NCI-H748 treated with DMSO at 0.1 percent for 48 hours (cell line): ENCODE results near the gene SMAD2.

Source experiments
- DNase-seq: peaks from one replicate; lab custom pipeline; 2025; lab: John Stamatoyannopoulos, UW

The SMAD2 gene

DNA sequence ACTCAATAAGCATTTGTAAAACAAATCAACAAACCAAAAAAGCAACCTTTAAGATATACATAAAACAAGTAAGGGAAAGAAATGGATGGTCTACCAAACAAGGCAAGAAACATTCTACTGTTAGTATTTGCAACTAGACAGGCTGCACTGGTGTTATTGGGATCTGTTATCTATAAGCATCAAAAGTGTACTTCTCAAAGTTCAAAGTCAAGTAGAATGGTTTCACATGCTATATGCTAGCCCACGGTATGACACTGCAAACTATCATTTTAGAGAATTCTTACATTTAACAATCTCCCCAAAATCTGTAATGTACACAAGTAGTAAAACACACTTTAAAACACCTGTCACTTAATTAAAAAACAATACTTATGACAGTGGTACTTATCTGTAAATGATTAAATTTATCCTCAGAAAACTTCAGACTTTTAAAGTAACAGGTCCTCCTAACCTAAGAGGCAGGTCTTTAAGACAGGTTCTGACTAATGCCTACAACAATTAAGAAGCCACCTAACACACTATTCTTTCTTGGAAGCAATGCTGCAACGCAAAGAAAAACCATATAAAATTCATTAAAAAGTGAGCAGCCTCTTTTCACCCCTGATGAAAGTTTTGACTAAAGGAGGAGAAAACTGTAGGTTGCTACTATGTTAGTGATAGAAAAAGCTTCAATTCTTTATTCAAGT lies 34.8 kb downstream of the SMAD2 start:
- no peak for DNase-seq

DNA sequence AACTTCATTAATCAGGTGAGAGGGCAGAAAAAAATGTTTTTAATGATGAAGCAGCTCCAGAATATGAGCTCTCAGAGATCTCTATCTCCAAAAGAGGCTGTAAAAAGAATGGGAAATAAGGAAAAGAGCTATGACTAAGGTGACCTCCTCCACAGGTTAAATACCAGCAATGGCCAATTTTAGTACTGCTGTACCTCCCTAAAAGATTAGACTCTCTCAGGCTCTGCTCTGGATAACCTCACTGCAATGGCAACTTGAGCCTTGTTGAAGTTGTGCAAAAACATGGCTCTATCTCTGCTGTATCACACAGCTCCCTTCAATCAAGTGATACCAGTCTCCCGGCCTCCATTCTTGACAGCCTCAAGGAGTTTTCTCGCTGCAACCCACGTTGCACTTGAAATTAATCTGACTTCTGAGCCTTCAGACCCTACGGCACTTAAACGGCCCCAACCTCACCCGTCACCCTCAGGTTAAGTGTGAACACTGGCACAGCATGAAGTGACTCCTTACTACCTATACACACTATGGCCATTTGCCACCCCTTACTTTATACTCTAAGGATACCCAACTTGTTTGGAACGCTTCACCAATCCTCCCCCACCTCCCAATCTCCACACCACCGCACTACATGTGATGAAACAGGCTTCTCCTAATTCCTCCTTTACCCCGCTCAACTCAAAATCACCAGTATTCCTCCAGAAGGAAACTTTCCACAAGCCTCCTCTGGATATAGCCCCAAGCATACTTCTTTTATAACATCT lies 36.3 kb downstream of the SMAD2 start:
- DNase-seq = no peak

DNA sequence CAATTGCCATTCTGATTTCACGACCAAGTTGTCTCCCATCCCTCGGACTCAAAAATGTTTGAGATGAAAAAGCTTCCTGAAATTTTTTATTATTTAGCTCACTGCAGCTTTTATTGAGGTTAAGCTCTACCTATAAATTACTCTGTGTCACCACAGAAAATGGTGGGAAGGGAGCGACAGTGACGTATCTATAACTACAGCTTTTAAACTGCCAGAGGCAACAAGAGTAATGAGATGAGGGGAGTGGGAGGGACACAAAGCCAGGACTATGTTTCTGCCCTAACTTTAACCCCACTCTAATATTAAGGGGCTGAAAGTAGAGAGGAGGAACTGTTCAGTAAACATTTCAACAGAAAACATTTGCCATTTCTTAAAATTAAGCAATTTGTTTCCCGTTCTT lies 37.4 kb downstream of the SMAD2 start:
- no peak for DNase-seq

DNA sequence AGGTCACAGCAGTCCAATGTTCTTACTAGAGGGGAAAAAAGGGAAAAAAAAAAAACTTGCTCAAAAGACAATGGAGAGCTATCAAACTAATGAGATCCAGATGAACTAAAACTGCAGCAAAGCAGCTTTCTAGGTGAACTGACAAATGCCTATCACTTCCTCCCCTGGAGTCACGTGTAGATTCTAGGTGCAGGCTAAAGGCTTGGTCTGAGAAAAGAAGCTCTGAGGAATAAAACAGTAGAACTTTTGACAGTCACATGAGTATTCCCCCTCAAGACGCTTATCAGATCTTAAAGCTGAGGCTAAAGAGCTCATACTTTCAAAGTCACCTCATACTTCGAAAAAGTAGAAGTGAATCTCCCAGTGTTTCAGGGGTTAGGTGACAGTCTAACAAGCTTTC lies 42.3 kb downstream of the SMAD2 start:
- DNase-seq = no peak

DNA sequence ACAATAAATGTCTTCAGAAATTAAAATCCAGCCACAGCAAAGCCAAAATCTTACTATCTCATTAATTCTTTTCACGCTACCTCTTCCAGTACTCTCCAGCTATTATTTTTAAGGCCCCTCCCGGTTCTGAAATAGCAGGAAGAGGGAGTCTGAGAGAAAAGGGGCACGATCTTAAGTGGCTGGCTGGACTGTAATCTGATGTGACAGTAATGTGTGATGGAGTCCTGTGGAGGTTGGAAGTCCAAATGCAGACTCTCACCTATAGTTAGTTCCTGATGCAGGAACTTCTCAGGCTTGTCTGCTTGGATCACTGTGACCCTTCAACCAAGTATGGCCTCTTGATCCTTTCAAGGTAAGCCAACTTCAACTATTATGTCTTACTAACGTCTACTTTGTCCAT lies 43.2 kb downstream of the SMAD2 start:
- no peak for DNase-seq

DNA sequence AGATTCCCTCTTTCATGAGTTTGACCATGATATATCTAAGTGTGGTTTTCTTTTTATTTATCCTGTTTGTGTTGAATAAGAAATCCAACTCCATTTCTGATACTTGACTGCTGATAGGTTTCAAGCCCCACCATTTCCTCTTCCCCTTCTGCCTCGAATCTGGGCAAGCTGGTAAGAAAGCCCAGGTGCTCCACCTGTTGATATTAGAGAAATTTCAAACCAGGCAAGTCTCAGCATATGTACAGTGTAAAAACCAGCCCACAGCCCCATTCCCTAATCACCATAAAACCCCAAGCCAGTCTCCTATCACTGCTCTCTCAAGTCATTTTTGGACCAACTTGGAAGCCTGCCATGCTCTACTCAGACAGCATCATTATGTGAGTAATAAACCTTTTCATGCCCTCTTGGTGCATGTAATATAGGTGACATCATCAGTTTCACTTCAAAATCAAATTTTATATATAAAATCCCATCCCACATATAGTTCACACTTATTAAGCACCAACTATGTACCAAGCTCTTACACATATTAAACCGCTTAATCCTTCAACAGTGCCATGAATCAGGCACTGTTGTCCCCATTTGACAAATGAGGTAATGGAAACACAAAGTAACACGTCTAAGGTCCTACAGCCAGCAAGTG lies 46.6 kb downstream of the SMAD2 start:
- DNase-seq = no peak

DNA sequence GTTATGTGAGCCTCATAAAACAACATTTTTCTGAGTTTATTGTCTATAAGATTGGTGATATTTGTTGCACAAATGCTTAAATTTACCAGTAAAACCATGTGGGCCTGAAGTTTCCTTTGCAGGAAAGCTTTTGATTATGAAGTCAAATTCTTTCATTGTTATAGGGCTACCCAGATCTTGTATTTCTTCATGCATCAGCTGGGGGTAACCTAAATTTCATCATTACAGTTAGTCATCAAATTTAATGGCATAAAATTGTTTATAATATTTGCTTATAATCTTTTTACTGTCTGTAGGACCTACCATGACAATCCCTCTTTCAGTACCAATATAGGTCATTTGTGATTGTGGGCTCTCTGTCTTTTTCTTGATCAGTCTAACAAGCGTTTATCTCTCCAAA lies 47.8 kb downstream of the SMAD2 start:
- DNase-seq = no peak

DNA sequence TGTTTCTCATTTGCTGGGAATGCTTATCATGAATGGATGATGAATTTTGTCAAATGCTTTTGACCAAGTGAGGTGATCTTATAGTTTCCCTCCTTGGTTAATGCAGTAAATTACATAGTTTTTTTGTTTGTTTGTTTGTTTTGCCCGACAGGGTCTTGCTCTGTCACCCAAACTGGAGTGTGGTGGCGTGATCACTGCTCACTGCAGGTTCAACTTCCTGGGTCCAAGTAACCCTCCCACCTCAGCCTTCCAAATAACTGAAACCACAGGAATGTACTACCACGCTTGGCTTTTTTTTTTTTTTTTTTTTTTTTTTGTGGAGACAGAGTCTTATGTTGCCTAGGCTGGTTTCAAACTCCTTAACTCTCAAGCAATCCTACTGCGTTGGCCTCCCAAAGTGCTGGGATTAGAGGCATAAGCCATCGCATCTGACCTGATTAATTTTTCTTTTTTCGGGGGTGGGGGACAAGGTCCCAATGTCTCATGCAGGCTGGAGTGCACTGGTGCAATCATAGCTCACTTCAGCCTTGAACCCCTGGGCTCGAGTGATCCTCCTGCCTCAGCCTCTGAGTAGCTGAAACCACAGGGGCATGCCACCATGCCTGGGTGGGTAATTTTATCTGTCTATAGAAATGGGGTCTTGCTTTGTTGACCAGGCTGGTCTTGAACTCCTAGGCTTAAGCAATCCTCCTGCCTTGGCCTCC lies 48.6 kb downstream of the SMAD2 start:
- no peak for DNase-seq

DNA sequence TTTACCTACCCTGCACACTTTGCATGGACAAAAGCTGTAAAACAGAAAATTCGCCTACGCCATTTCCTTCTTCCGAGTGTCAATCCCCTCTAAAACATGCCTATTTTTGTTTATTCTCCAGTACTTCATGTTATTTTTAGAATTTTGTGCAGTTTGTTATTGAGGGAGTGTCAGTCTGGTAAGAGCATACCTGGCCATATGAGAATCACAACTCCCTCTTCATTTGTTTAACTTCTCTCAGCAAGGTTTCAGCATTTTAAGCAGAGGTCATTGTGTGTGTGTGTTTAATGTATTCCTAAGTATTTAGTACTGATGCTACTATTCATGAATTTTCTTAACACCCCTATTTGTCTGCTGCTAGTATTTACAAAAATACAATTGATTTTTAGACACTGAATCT lies 49.4 kb downstream of the SMAD2 start:
- DNase-seq = no peak

DNA sequence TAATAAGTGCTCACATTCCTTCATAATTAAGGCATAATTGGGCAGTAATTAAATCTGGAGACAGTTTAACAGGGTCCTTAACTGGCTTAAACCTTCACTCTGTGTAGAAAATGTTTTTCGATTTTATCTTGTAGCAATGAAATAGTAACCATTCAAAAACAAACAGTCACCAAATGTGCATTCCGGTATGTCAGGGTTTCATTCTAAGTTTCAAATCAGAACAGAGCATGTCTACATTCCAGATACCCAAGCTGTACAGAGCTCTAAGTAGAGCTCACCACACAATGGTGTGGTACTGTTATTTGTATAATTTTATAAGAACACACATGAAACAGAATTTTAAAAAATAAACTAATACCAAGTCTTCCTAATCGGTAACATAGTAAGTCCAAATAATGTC lies 52.6 kb downstream of the SMAD2 start:
- DNase-seq = no peak

DNA sequence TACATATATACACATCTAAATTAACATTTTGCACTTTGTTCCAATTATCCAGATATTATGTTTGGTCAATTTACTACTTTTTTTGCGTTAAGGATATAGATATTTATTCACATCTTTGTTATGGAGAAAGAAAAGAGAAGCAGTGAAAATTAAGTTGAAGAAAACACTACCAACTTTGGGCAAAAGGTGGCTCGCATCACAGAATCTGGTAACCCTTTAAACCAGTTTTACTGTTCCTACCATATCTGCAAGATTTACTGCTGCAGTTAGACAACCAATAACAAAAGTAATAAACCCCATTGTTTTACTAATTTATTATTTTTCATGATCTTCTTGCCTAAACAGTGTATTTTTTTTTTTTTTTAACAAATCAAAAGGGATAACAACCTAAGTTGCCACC lies 53.6 kb downstream of the SMAD2 start:
- no peak for DNase-seq

DNA sequence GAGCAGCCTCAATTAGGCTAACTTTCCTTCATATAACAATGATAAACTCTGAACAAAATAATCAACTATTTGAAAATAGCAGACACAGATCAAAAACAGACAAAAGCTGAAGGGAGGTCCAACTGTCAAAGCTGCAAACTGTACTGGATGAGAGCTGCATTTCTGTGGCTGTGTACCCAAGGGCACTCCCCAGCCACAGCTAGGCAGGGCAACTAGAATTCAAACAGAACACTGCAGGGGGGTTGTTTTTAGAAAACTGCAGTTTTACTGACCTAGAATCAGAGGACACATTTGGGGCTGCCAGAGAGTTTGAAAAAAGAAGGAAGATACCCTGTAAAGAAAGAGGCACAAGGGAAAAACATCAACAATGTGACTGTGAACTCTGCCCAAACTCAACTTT lies 56.8 kb downstream of the SMAD2 start:
- no peak for DNase-seq

DNA sequence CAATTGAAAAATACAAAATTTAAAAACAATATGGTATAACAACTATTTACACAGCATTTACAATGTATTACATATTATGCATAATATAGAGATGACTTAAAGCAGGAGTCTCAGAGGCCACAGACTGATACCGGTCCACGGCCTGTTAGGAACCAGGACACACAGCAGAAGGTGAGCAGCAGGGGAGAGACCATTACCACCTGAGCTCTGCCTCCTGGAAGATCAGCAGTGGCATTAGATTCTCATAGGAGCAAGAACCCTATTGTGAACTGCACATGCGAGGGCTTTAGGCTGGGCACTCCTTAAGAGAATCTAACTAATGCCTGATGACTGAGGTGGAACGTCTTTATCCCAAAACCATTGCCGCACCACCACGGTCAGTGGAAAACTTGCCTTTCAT lies 58.0 kb downstream of the SMAD2 start:
- no peak for DNase-seq

DNA sequence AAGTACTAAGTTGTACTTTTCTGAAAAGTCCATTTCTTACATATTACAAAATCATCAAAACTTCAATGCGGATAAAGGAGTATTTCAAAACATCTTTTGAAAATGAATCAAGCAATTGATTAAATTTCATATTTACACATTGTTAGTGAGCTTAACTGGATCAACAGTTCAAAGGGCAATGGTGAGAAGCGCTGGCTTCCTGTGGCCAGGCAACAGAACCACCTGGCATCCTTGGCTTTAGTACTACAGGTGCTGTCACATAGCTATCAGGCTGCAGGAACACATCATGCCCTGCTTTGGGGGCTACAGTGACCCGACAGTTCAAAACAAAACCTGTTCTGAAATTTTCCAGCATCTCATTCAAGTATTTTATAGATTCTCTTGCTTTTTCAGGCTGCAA lies 59.2 kb downstream of the SMAD2 start:
- DNase-seq = no peak

DNA sequence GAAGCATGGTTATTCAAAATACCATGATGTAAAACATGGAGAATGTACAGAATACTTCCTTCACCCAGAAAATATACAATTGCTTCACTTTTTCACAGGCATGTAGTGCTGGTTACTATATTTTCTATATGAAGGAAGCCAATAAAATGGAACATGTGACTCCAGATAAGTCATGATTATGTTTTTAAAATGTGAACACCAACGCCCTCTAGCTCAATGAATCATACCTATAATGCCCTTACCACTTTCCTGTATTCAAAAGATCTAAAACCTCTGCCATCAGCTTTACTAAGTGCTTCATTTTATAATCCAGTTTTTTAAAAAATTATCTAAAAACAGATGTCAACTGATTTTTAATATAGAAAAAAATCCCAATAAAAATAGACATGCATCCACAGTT lies 59.9 kb downstream of the SMAD2 start:
- no peak for DNase-seq

DNA sequence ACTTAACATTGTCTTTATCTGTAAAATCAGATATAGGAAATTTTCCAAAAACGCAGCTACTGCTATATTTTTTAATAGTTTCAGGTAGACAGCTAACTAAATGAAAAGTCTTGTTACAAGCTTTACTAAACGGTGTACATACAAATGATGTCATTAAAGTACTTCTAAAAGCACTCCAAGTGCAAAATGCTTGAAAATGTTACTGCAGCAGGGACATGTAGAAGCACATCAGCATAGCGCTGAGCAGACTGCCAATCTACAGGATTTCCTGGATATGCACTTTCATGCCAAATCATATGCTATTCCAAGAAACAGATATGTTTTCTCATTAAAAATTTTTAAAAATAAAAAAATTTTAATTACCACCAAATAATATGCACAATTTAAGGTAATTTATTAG lies 61.7 kb downstream of the SMAD2 start:
- DNase-seq = no peak

DNA sequence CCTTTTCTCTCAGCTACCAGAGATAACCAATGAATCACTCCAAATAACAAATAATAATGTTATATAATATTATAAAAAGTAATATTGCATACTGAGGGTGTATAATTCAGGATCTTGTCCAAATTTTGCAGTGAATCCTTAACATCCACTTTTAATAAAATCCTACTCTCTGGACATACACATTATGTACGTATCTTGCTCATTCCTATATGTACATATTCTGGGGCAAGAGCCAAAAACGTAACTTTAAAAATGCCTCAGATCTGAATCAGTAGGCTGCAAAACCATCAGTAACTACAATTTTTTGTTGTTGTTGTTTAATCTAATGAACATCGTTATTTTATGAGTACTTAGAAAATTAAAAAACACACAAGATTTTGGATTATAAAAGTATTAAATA lies 65.3 kb downstream of the SMAD2 start:
- no peak for DNase-seq

DNA sequence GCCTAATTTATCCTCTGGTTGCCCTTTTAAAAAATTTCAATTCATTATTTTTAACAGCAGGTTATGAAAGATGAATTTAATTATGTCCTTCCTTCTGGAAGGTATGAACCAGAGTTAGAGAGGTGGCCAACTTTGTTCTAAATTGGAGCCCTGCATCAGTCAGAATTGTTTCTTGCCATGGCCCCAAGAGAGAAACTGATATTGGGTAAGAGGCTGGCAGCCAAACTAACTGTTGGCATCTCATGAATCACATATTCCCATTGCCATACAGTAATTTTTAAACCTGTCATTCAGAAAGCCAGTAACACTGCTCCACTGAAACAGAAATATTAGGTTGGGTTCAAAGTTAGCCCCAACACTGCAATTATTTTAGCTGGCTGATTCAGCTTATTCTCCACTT lies 67.4 kb downstream of the SMAD2 start:
- DNase-seq = no peak

DNA sequence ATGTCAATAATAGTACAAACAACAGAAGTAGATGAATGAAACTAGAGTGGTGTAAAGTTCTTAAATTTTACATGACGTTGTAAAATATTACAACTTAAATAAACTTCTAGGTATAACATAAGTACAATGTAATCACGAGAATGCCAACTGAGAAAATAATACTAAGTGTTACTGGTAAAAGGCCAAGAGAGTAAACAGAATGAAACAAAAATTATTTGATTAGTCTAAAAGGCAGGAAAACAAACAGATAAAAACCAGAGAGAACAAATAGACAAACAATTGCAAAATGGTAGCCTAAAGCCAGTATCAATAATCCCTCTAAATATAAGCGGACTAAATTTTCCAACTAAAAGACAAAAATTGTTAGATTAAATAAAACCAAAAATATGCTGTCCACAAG lies 71.9 kb downstream of the SMAD2 start:
- no peak for DNase-seq

DNA sequence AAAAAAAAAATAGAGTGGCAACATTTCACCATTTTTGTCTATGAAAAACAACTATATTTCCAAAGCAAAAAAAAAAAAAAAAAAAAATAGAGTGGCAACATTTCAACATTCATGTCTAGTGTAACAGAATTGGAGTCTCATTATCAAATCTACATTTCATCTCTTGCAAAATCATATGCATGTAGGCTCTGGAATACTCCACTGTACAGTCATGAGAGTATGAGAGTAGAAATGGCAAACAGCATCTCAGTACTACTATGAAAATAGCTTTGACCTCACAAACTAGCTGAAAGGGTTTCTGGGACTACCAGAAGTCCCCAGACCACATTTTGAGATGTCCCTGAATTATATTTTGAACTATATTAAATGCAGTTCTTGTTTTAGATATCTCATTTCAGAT lies 82.8 kb downstream of the SMAD2 start:
- DNase-seq = no peak

DNA sequence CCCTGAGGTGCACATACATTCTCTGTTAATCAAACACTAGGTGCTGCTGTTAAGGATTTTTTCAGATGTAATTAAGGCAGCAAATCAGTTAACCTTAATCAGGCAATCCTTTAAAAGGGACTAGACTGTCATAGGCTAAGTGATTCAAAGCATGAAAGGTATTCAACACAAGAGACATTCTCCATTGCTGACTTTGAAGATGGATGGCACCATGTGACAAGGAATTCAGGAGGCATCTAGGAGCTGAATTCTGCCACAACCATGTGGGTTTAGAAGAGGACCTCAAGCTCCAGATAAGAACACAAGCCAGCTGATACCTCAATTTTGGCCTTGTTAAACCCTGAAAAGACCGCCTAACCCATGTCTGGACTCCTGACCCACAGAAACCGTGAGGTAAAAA lies 84.0 kb downstream of the SMAD2 start:
- DNase-seq = no peak

DNA sequence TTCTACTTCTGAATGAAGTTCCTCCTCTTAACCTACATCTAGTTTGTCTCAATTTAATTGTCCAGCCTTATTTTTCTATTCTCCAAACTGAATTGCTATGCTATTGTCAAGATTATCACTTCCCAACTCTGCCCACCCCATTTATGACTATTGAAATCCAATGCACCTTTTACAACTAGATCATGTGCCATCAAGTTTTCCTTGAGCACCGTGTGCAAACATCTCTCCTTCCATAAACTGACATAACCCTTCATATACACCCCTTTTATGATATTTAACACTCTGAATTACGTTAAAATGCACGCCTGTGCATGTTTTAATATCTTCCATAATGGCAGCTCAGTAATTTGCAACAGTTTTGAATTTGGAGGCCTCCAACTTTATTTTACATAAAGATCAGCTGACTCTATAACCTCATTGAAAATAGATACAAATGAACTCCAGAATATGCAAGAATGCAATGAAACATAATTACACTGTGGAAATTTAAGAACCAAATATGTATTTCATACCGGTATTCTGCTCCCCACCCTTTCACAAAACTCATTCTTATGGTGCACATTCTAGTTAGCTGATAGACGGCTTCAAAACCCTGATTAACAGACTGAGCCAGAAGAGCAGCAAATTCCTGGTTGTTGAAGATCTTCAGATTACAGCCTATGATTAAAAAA lies 85.5 kb downstream of the SMAD2 start:
- no peak for DNase-seq
